H1 (cell line): ENCODE data around the gene RXFP1.

Experiments
- CBX8 ChIP-seq: fragments of 300-800, 300-1000 bp; sonication (generic); IDR thresholded peaks from 2 replicates; pipeline ENCODE4 v1.7.1; 2016; ENCODE audit warnings: low read depth, low read length, borderline replicate concordance
- CTCF ChIP-seq, 3 experiments: IDR thresholded peaks; 1 replicate in 2 of 3; 2 replicates in 1 of 3; pipeline versions ENCODE4 v1.5.1 to v1.6.1; 2011; ENCODE audit warnings: low read length in 3 of 3, mild to moderate bottlenecking in 3 of 3, inconsistent platforms in 2 of 3, low read depth in 1 of 3, moderate library complexity in 1 of 3; ENCODE audit not compliant: insufficient read depth in 1 of 3; ENCODE audit errors: control extremely low read depth in 1 of 3
- EP300 ChIP-seq, 2 experiments: IDR thresholded peaks; 1 replicate in 1 of 2; 2 replicates in 1 of 2; pipeline ENCODE4 v1.6.1; 2011 to 2012; ENCODE audit warnings: low read depth in 2 of 2, low read length in 2 of 2, mild to moderate bottlenecking in 2 of 2, borderline replicate concordance in 1 of 2, inconsistent platforms in 1 of 2, moderate library complexity in 1 of 2
- EZH2 ChIP-seq: fragments of 200-600 bp; sonication (generic); IDR thresholded peaks from 2 replicates; pipeline ENCODE4 v1.7.1; 2012; ENCODE audit warnings: low read depth, mild to moderate bottlenecking, moderate library complexity, low read length, inconsistent platforms; ENCODE audit not compliant: severe bottlenecking
- POLR2A ChIP-seq, 2 experiments: IDR thresholded peaks; 1 replicate in 1 of 2; 2 replicates in 1 of 2; pipeline ENCODE4 v1.6.1; 2011; ENCODE audit warnings: low read depth in 2 of 2, low read length in 2 of 2, mild to moderate bottlenecking in 2 of 2; ENCODE audit errors: control extremely low read depth in 1 of 2
- SIN3A ChIP-seq, 2 experiments: IDR thresholded peaks in 1 of 2; conservative IDR thresholded peaks in 1 of 2; 2 replicates each; pipeline ENCODE4 v1.6.1; 2011 to 2012; ENCODE audit warnings: low read length in 2 of 2, improper control_type of control experiment in 1 of 2, low read depth in 1 of 2, mild to moderate bottlenecking in 1 of 2

GRCh38 chr4:158529505-158529904 is 7.8 kb downstream of the RXFP1 start:
- no peak for TF ChIP-seq SIN3A (conservative IDR thresholded peaks at IDR 0.05 in 1 of 2, IDR thresholded peaks at IDR 0.05 in 1 of 2; ENCODE audit: low read depth in 1 of 2, low read length in 2 of 2)
- TF ChIP-seq POLR2A (IDR thresholded peaks at IDR 0.05; ENCODE audit: control extremely low read depth in 1 of 2, low read depth in 2 of 2, low read length in 2 of 2) = no peak
- TF ChIP-seq CBX8 = no peak
- TF ChIP-seq EP300 (IDR thresholded peaks at IDR 0.05; ENCODE audit: borderline replicate concordance in 1 of 2, low read depth in 2 of 2, low read length in 2 of 2) = no peak
- TF ChIP-seq CTCF (IDR thresholded peaks at IDR 0.05; ENCODE audit: control extremely low read depth in 1 of 3, insufficient read depth in 1 of 3, low read depth in 1 of 3, low read length in 3 of 3) = no peak
- no peak for TF ChIP-seq EZH2
